Activated CD4-positive, alpha-beta T cell treated with anti-CD3 and anti-CD28 coated beads, Interleukin-2, amount 10 ng/mL, durations not matched to agents 7 days and 5 days (primary cell): ENCODE results near the gene DTX2. TPM values are rescaled to one million over a fixed set of nuclear protein-coding genes. Genes with fewer than 3 reads are reported as not detected.
"Not testable (repeated sequence)": the region's sequence is repeated elsewhere in the genome, so short reads cannot be mapped to it uniquely, and the experiment has no call there.

Experiments
- CTCF ChIA-PET: fragments of 350-600 bp; sonication (Branson Sonifier 250); formaldehyde crosslinking; loops from one replicate; lab custom pipeline; 2021; ENCODE audit warnings: antibody characterized with exemption; lab: Charles Lee
- POLR2A ChIA-PET: fragments of 350-600 bp; sonication (Branson Sonifier 250); formaldehyde crosslinking; loops from one replicate; lab custom pipeline; 2021; ENCODE audit warnings: antibody characterized with exemption; lab: Charles Lee
- DNase-seq: peaks from one replicate; pipeline ENCODE4 v3.0.0-alpha.2; 2020
- H3K27ac Mint-ChIP-seq: one replicate; pipeline ENCODE4 v1.8.0; 2021; ENCODE audit warnings: mild to moderate bottlenecking, moderate library complexity, mixed read lengths
- H3K27me3 Mint-ChIP-seq: one replicate; pipeline ENCODE4 v1.8.0; 2021; ENCODE audit warnings: mixed read lengths
- H3K36me3 Mint-ChIP-seq: one replicate; pipeline ENCODE4 v1.8.0; 2021; ENCODE audit warnings: low read depth, mixed read lengths
- H3K4me1 Mint-ChIP-seq: one replicate; pipeline ENCODE4 v1.8.0; 2021; ENCODE audit warnings: mixed read lengths
- H3K4me3 Mint-ChIP-seq: one replicate; pipeline ENCODE4 v1.8.0; 2021; ENCODE audit warnings: mild to moderate bottlenecking, moderate library complexity, mixed read lengths
- H3K9me3 Mint-ChIP-seq: one replicate; pipeline ENCODE4 v1.8.0; 2021; ENCODE audit warnings: mixed read lengths
- total RNA-seq, 2 experiments: library from RNA; stranded (reverse); gene quantifications; one replicate each; pipeline ENCODE4 v1.2.3, GENCODE V29; 2021

Gene DTX2
- total RNA-seq, 2 experiments from 2014 or later: 31.5 to 35.8 TPM

- CTCF ChIA-PET, DNase-seq, POLR2A ChIA-PET, H3K9me3 Mint-ChIP-seq, H3K36me3 Mint-ChIP-seq, H3K27me3 Mint-ChIP-seq, H3K4me1 Mint-ChIP-seq, H3K4me3 Mint-ChIP-seq, H3K27ac Mint-ChIP-seq: not testable (repeated sequence)
These were observed 43.0 kb downstream of the DTX2 start for GRCh38 chr7:76504351-76505167.

- CTCF ChIA-PET: no interaction called here
- no peak overlapping the region for H3K4me3 Mint-ChIP-seq
These were observed 43.9 kb downstream of the DTX2 start for GRCh38 chr7:76505168-76506080.

GRCh38 chr7:76506081-76506440 is 44.6 kb downstream of the DTX2 start:
- Mint-ChIP-seq H3K4me1 (peaks cover 4% of the 10 kb centered on the region), H3K4me3 (no peak overlapping the region), H3K27ac (no peak overlapping the region), H3K36me3 (peaks cover 3% of the 10 kb centered on the region), H3K27me3 (no peaks in the 10 kb centered on the region), H3K9me3 (no peaks in the 10 kb centered on the region)
- DNase-seq: no peak
- CTCF ChIA-PET: interaction anchor here (0.6 kb wide), 1 partner anchor 78 kb away, joined by 4 read pairs; no protein-coding TSS in a partner anchor
- POLR2A ChIA-PET: no interaction called here

More at GRCh38 chr7:76505168-76506080, 43.9 kb downstream of the DTX2 start:
- no peaks in the 10 kb centered on the region for H3K27me3 Mint-ChIP-seq
- DNase-seq: no peak
- H3K27ac Mint-ChIP-seq: no peak overlapping the region
- no peaks in the 10 kb centered on the region for H3K9me3 Mint-ChIP-seq
- peaks cover 3% of the 10 kb centered on the region for H3K36me3 Mint-ChIP-seq
- peaks cover 4% of the 10 kb centered on the region for H3K4me1 Mint-ChIP-seq
- POLR2A ChIA-PET: no interaction called here

GRCh38 chr7:76506643-76507042 is 45.1 kb downstream of the DTX2 start:
- DNase-seq, H3K4me1 Mint-ChIP-seq, H3K27ac Mint-ChIP-seq, H3K36me3 Mint-ChIP-seq, POLR2A ChIA-PET, H3K9me3 Mint-ChIP-seq, H3K4me3 Mint-ChIP-seq, H3K27me3 Mint-ChIP-seq: not testable (repeated sequence)
- CTCF ChIA-PET: interaction anchor here (0.6 kb wide), 1 partner anchor 78 kb away, joined by 4 read pairs; no protein-coding TSS in a partner anchor

- peaks cover 4% of the 10 kb centered on the region for H3K4me1 Mint-ChIP-seq
- CTCF ChIA-PET: no interaction called here
- H3K4me3 Mint-ChIP-seq: no peak overlapping the region
- DNase-seq: no peak
- POLR2A ChIA-PET: no interaction called here
- H3K27ac Mint-ChIP-seq: no peak overlapping the region
- H3K9me3 Mint-ChIP-seq: no peaks in the 10 kb centered on the region
- peaks cover 3% of the 10 kb centered on the region for H3K36me3 Mint-ChIP-seq
- H3K27me3 Mint-ChIP-seq: no peaks in the 10 kb centered on the region
These were observed 46.4 kb downstream of the DTX2 start for GRCh38 chr7:76507723-76508406.

GRCh38 chr7:76509931-76510877 is 48.7 kb downstream of the DTX2 start, which contains the start of gene UPK3B:
Gene UPK3B (plus strand): TSS chr7:76510552. CDS start chr7:76510653, 101 bp downstream.
- DNase-seq: no peak
- H3K27me3 Mint-ChIP-seq: no peaks in the 10 kb centered on the region
- no peak within 1 kb of the TSS for H3K4me3 Mint-ChIP-seq
- POLR2A ChIA-PET: interaction anchor here (0.6 kb wide), 1 partner anchor 704 kb away, joined by 3 read pairs; no protein-coding TSS in a partner anchor
- no peaks in the 10 kb centered on the region for H3K36me3 Mint-ChIP-seq
- CTCF ChIA-PET: no interaction called here
- no peaks in the 10 kb centered on the region for H3K9me3 Mint-ChIP-seq
- H3K27ac Mint-ChIP-seq: no peak within 1 kb of the TSS
- peaks cover 4% of the 10 kb centered on the region for H3K4me1 Mint-ChIP-seq

GRCh38 chr7:76511200-76511910 is 49.8 kb downstream of the DTX2 start:
- H3K4me3 Mint-ChIP-seq, H3K4me1 Mint-ChIP-seq, H3K9me3 Mint-ChIP-seq, H3K36me3 Mint-ChIP-seq, POLR2A ChIA-PET, H3K27ac Mint-ChIP-seq, DNase-seq, H3K27me3 Mint-ChIP-seq, CTCF ChIA-PET: not testable (repeated sequence)

- H3K4me3 Mint-ChIP-seq, H3K36me3 Mint-ChIP-seq, H3K27me3 Mint-ChIP-seq, H3K4me1 Mint-ChIP-seq, CTCF ChIA-PET, H3K27ac Mint-ChIP-seq, H3K9me3 Mint-ChIP-seq, POLR2A ChIA-PET, DNase-seq: not testable (repeated sequence)
These were observed 50.7 kb downstream of the DTX2 start for GRCh38 chr7:76511911-76512885.

GRCh38 chr7:76512941-76513816 is 51.7 kb downstream of the DTX2 start:
- H3K4me3 Mint-ChIP-seq: no peak overlapping the region
- peaks cover 4% of the 10 kb centered on the region for H3K4me1 Mint-ChIP-seq
- ChIA-PET CTCF (no interaction called here), POLR2A (interaction anchor here (0.6 kb wide), 1 partner anchor 111 kb away, joined by 5 read pairs; no protein-coding TSS in a partner anchor)
- H3K27ac Mint-ChIP-seq: peak overlapping the region; percentile 36
- H3K27me3 Mint-ChIP-seq: no peaks in the 10 kb centered on the region
- no peak for DNase-seq
- no peaks in the 10 kb centered on the region for H3K9me3 Mint-ChIP-seq
- H3K36me3 Mint-ChIP-seq: no peaks in the 10 kb centered on the region
